ENCODE results near the gene RNF213.

Gene RNF213

GRCh38 chr17:80348551-80349150 lies 88.0 kb downstream of the RNF213 start:
- TF ChIP-seq TAF1 (IDR thresholded peaks at IDR 0.05; ENCODE audit: borderline replicate concordance, insufficient read depth, low read length) (no peak), POLR2AphosphoS5 (IDR thresholded peaks at IDR 0.05; ENCODE audit: low read depth, low read length) (no peak), SIN3A (IDR thresholded peaks at IDR 0.05; ENCODE audit: borderline replicate concordance, insufficient read depth, low read length) (no peak), FOXP2 (optimal IDR thresholded peaks at IDR 0.05; ENCODE audit: borderline replicate concordance, extremely low read depth, extremely low read length, insufficient read depth) (no peak)
- TF ChIP-seq, protein P1, sequence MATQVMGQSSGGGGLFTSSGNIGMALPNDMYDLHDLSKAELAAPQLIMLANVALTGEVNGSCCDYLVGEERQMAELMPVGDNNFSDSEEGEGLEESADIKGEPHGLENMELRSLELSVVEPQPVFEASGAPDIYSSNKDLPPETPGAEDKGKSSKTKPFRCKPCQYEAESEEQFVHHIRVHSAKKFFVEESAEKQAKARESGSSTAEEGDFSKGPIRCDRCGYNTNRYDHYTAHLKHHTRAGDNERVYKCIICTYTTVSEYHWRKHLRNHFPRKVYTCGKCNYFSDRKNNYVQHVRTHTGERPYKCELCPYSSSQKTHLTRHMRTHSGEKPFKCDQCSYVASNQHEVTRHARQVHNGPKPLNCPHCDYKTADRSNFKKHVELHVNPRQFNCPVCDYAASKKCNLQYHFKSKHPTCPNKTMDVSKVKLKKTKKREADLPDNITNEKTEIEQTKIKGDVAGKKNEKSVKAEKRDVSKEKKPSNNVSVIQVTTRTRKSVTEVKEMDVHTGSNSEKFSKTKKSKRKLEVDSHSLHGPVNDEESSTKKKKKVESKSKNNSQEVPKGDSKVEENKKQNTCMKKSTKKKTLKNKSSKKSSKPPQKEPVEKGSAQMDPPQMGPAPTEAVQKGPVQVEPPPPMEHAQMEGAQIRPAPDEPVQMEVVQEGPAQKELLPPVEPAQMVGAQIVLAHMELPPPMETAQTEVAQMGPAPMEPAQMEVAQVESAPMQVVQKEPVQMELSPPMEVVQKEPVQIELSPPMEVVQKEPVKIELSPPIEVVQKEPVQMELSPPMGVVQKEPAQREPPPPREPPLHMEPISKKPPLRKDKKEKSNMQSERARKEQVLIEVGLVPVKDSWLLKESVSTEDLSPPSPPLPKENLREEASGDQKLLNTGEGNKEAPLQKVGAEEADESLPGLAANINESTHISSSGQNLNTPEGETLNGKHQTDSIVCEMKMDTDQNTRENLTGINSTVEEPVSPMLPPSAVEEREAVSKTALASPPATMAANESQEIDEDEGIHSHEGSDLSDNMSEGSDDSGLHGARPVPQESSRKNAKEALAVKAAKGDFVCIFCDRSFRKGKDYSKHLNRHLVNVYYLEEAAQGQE (IDR thresholded peaks at IDR 0.05; ENCODE audit: insufficient read depth in 1 of 2, low read depth in 2 of 2, low read length in 2 of 2): no peak

- TF ChIP-seq FOXP2 (optimal IDR thresholded peaks at IDR 0.05; ENCODE audit: borderline replicate concordance, extremely low read depth, extremely low read length, insufficient read depth): no peak
- TF ChIP-seq SIN3A (IDR thresholded peaks at IDR 0.05; ENCODE audit: borderline replicate concordance, insufficient read depth, low read length): no peak
- no peak for TF ChIP-seq TAF1 (IDR thresholded peaks at IDR 0.05; ENCODE audit: borderline replicate concordance, insufficient read depth, low read length)
- TF ChIP-seq POLR2AphosphoS5 (IDR thresholded peaks at IDR 0.05; ENCODE audit: low read depth, low read length): no peak
- TF ChIP-seq, protein P1 (IDR thresholded peaks at IDR 0.05; ENCODE audit: insufficient read depth in 1 of 2, low read depth in 2 of 2, low read length in 2 of 2): no peak
Observed at GRCh38 chr17:80349151-80349651, 88.5 kb downstream of the RNF213 start.

GRCh38 chr17:80349751-80350150 lies 89.1 kb downstream of the RNF213 start:
- no peak for TF ChIP-seq TAF1 (IDR thresholded peaks at IDR 0.05; ENCODE audit: borderline replicate concordance, insufficient read depth, low read length)
- TF ChIP-seq POLR2AphosphoS5 (IDR thresholded peaks at IDR 0.05; ENCODE audit: low read depth, low read length): no peak
- TF ChIP-seq SIN3A (IDR thresholded peaks at IDR 0.05; ENCODE audit: borderline replicate concordance, insufficient read depth, low read length): no peak
- TF ChIP-seq, protein P1 (IDR thresholded peaks at IDR 0.05; ENCODE audit: insufficient read depth in 1 of 2, low read depth in 2 of 2, low read length in 2 of 2): no peak
- TF ChIP-seq FOXP2 (optimal IDR thresholded peaks at IDR 0.05; ENCODE audit: borderline replicate concordance, extremely low read depth, extremely low read length, insufficient read depth): no peak

DNA sequence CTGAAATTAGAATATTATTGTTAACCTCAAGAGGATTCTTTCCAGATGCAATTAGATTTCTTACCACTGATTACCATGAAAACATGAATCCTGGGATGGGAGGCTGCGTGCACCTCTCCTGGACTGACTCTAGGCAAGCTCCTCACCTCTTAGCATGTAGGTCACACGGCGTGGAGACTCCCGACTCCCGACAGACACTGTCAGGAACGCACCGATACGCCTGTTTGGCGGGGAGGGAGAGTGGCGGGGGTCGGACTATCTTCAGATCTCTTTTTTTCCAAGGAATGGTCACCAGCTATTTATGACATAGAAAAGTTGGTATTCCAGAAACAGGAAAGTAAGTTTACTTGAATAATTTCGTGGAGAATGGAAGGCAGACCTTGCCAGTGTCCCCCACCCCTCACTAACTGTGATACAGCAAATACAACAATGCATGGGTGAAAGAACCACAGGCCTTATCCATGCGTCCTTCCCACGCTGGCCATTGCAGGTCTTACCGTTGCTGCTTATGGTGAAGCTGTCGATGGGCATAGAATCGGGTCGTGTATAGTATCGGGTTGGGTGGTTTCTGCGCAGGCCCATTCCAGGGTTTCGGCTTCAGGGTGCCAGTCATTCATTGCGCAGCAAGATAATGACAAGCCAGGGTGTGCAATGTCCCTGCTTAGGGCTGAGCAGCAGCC lies 91.7 kb downstream of the RNF213 start:
- TF ChIP-seq POLR2AphosphoS5 (IDR thresholded peaks at IDR 0.05; ENCODE audit: low read depth, low read length) (no peak), FOXP2 (optimal IDR thresholded peaks at IDR 0.05; ENCODE audit: borderline replicate concordance, extremely low read depth, extremely low read length, insufficient read depth) (no peak), TAF1 (IDR thresholded peaks at IDR 0.05; ENCODE audit: borderline replicate concordance, insufficient read depth, low read length) (no peak), SIN3A (IDR thresholded peaks at IDR 0.05; ENCODE audit: borderline replicate concordance, insufficient read depth, low read length) (no peak)
- TF ChIP-seq, protein P1 (IDR thresholded peaks at IDR 0.05; ENCODE audit: insufficient read depth in 1 of 2, low read depth in 2 of 2, low read length in 2 of 2): no peak

Measured in PFSK-1 (cell line).